MCF 10A (cell line): ENCODE measurements around the gene PRELID2. TPM values are rescaled to one million over a fixed set of nuclear protein-coding genes. Genes with fewer than 3 reads are reported as not detected.

ENCODE experiments used
- BruUV-seq: library from RNA; stranded (reverse); fragments of 400-500 nt; replicated peaks from 2 replicates; lab custom pipeline; 2021; lab: Mats Ljungman, UMichigan
- CTCF ChIA-PET: fragments of 300-600 bp; sonication (Branson Sonifier 250); formaldehyde crosslinking; extraction: SDS; loops from one replicate; lab custom pipeline; 2021; ENCODE audit warnings: antibody characterized with exemption, inconsistent platforms; lab: Yijun Ruan, JAX
- POLR2A ChIA-PET: fragments of 300-600, 350-650 bp; sonication (Branson Sonifier 250); formaldehyde crosslinking; extraction: SDS; loops from one replicate; lab custom pipeline; 2020; ENCODE audit warnings: antibody characterized with exemption, inconsistent platforms; lab: Yijun Ruan, JAX
- DNase-seq: peaks from one replicate; pipeline ENCODE4 v3.0.0-alpha.2; 2018; ENCODE audit not compliant: unreplicated experiment
- H3K27ac Mint-ChIP-seq: one replicate; pipeline ENCODE4 v1.8.0; 2022; ENCODE audit warnings: mild to moderate bottlenecking, low read depth, mixed read lengths; ENCODE audit not compliant: unreplicated experiment
- H3K27me3 Mint-ChIP-seq: one replicate; pipeline ENCODE4 v1.8.0; 2022; ENCODE audit warnings: mixed read lengths; ENCODE audit not compliant: insufficient read depth, unreplicated experiment
- H3K36me3 Mint-ChIP-seq: one replicate; pipeline ENCODE4 v1.8.0; 2022; ENCODE audit warnings: mild to moderate bottlenecking, moderate library complexity, mixed read lengths; ENCODE audit not compliant: insufficient read depth, unreplicated experiment
- H3K4me1 Mint-ChIP-seq: one replicate; pipeline ENCODE4 v1.8.0; 2022; ENCODE audit warnings: mixed read lengths; ENCODE audit not compliant: insufficient read depth, unreplicated experiment
- H3K4me3 Mint-ChIP-seq: one replicate; pipeline ENCODE4 v1.8.0; 2022; ENCODE audit warnings: mild to moderate bottlenecking, moderate library complexity, mixed read lengths; ENCODE audit not compliant: unreplicated experiment
- H3K9me3 Mint-ChIP-seq: one replicate; pipeline ENCODE4 v1.8.0; 2022; ENCODE audit warnings: mixed read lengths; ENCODE audit not compliant: unreplicated experiment
- intact Hi-C: fragments of 100-400 bp; cut with micrococcal nuclease; formaldehyde crosslinking; loops from 2 replicates; pipeline ENCODE4 v1.14.1; 2022
- total RNA-seq: library from RNA; stranded (reverse); gene quantifications from 2 replicates; pipeline ENCODE4 v1.2.3, GENCODE V29; 2022
- TF ChIP-seq, protein P1 (sequence below): fragments of 200-600 bp; IDR thresholded peaks from one replicate; pipeline ENCODE4 v1.8.0; 2022; ENCODE audit warnings: antibody characterized with exemption, mild to moderate bottlenecking; ENCODE audit not compliant: unreplicated experiment

PRELID2 gene
- total RNA-seq, 1 experiment from 2014 or later, result 11.4 TPM

DNA sequence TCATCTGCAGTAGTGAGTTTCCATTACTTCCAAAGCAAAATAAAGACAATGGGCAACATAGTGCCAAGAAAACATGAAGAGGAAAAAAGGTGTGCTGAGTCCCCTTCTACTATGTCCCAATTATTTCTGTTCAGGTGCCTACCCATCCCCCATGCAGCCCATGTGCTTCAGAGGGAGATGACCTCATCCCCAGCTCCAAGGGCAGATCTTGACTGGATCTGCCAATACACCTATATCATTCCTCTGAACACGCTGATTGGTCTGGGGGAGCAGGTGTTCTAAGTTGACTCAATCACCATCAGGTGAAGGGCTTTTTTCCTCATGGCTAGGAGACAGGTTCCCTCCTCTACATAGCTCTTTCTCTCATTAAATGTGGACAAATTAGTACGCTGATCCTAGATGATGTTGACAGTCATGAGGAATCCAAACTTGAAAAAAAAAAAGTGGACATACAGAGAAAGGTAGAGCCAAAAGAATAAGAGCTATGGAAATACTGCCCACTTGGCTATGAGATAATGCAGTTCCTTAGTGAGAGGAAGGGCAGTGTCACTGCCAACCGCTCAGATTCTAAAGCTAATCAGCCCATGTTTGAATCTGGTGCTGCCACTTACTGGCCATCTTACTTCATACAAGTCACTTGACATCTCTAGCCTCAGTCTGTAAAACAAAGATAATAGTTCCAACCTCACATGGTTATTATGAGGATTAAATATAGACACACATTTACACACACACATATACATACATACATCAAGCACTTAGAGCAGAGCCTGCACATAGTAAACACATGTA is 23.1 kb downstream of the PRELID2 start:
- peak; percentile 60 for DNase-seq
- Mint-ChIP-seq H3K36me3 (peaks cover 8% of the 10 kb centered on the region), H3K4me3 (no peak overlapping the region), H3K27ac (no peak overlapping the region), H3K9me3 (no peaks in the 10 kb centered on the region), H3K27me3 (no peaks in the 10 kb centered on the region), H3K4me1 (no peaks in the 10 kb centered on the region)
- intact Hi-C loops, result loop anchor here (1.0 to 5.0 kb wide), 3 partner anchors 115 to 1610 kb away; no protein-coding TSS in a partner anchor
- CTCF ChIA-PET, result interaction anchor here (0.5 to 3.2 kb wide), 31 partner anchors 9 to 1616 kb away, joined by 3 to 21 read pairs (median 4); no protein-coding TSS in a partner anchor
- BruUV-seq, result no TSS peak
- TF ChIP-seq, protein P1, sequence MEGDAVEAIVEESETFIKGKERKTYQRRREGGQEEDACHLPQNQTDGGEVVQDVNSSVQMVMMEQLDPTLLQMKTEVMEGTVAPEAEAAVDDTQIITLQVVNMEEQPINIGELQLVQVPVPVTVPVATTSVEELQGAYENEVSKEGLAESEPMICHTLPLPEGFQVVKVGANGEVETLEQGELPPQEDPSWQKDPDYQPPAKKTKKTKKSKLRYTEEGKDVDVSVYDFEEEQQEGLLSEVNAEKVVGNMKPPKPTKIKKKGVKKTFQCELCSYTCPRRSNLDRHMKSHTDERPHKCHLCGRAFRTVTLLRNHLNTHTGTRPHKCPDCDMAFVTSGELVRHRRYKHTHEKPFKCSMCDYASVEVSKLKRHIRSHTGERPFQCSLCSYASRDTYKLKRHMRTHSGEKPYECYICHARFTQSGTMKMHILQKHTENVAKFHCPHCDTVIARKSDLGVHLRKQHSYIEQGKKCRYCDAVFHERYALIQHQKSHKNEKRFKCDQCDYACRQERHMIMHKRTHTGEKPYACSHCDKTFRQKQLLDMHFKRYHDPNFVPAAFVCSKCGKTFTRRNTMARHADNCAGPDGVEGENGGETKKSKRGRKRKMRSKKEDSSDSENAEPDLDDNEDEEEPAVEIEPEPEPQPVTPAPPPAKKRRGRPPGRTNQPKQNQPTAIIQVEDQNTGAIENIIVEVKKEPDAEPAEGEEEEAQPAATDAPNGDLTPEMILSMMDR, result peak; percentile 45
- POLR2A ChIA-PET, result interaction anchor here (0.6 to 1.2 kb wide), 2 partner anchors 8 to 285 kb away, joined by 3 read pairs; no protein-coding TSS in a partner anchor

DNA sequence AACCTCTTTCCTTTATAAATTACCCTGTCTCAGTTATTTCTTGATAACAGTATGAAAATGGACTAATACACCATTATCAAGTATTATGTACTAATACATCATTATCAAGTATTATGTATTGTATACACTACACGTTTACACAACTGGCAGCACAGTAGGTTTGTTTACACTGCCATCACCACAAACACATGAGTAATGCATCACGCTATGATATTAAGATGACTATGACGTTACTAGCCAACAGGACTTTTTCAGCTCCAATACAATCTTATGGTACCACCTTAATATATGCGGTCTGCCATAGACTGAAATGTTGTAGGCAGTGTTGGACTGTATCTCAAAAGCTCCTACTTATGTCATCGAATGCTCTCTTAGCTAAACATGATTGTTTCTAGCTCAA is 28.2 kb downstream of the PRELID2 start:
- POLR2A ChIA-PET, result no interaction called here
- no peak overlapping the region for H3K27ac Mint-ChIP-seq
- no peak for DNase-seq
- TF ChIP-seq, protein P1, result no peak
- H3K9me3 Mint-ChIP-seq, result no peaks in the 10 kb centered on the region
- H3K4me1 Mint-ChIP-seq, result no peaks in the 10 kb centered on the region
- CTCF ChIA-PET, result interaction anchor here (0.7 to 5.3 kb wide), 6 partner anchors 13 to 124 kb away, joined by 3 to 38 read pairs (median 4); no protein-coding TSS in a partner anchor
- no TSS peak for BruUV-seq
- intact Hi-C loops, result no loop called here
- H3K27me3 Mint-ChIP-seq, result no peaks in the 10 kb centered on the region
- no peaks in the 10 kb centered on the region for H3K36me3 Mint-ChIP-seq
- no peak overlapping the region for H3K4me3 Mint-ChIP-seq

DNA sequence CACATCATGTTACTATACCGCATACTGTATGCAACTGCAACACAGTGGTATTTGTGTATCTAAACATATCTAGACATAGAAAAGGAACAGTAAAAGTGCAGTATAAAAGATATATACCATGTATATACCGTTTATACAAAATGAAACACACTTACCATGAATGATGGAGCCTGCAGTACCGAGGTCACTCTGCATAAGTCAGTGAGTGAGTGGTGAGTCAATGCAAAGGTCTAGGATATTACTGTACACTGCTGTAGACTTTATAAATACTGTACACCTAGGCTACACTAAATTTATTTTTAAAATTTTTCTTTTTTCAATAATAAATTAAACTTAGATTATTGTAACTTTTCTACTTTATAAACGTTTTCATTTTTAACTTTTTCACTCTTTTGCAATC is 29.3 kb downstream of the PRELID2 start:
- H3K4me3 Mint-ChIP-seq, result no peak overlapping the region
- CTCF ChIA-PET, result interaction anchor here (0.6 to 5.3 kb wide), 4 partner anchors 20 to 131 kb away, joined by 3 to 38 read pairs (median 16); no protein-coding TSS in a partner anchor
- no peaks in the 10 kb centered on the region for H3K36me3 Mint-ChIP-seq
- peaks cover 11% of the 10 kb centered on the region for H3K4me1 Mint-ChIP-seq
- DNase-seq, result no peak
- POLR2A ChIA-PET, result no interaction called here
- intact Hi-C loops, result no loop called here
- H3K9me3 Mint-ChIP-seq, result no peaks in the 10 kb centered on the region
- H3K27ac Mint-ChIP-seq, result no peak overlapping the region
- TF ChIP-seq, protein P1, result no peak
- no TSS peak for BruUV-seq
- H3K27me3 Mint-ChIP-seq, result no peaks in the 10 kb centered on the region

DNA sequence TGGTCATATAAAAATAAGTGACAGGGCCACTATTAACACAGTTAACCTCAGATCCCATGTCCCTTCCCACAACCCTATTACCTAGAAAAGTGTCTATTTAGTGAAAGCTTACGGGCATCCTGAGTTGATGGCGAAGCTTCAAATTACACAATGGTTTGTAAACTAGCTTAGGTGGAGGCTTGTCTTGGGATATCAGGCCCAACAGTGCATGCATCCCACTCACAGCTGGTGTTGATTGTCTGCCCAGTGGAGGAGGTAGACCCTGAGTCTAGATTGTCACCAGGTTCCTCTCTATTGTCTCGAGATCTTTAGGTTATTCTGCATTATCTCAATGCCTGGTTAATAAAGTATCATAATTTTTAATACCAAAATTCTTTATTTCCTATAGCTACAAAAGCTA is 30.4 kb downstream of the PRELID2 start:
- Mint-ChIP-seq H3K27ac (no peak overlapping the region), H3K9me3 (no peaks in the 10 kb centered on the region), H3K36me3 (no peaks in the 10 kb centered on the region), H3K27me3 (no peaks in the 10 kb centered on the region), H3K4me1 (peaks cover 20% of the 10 kb centered on the region), H3K4me3 (no peak overlapping the region)
- POLR2A ChIA-PET, result interaction anchor here (0.9 kb wide), 1 partner anchor 24 kb away, joined by 3 read pairs; no protein-coding TSS in a partner anchor
- no TSS peak for BruUV-seq
- intact Hi-C loops, result no loop called here
- no peak for DNase-seq
- TF ChIP-seq, protein P1, result no peak
- CTCF ChIA-PET, result interaction anchor here (0.6 to 3.5 kb wide), 6 partner anchors 21 to 244 kb away, joined by 3 to 27 read pairs (median 4); no protein-coding TSS in a partner anchor
